ENCODE results near the gene IFT122.

IFT122 gene

DNA sequence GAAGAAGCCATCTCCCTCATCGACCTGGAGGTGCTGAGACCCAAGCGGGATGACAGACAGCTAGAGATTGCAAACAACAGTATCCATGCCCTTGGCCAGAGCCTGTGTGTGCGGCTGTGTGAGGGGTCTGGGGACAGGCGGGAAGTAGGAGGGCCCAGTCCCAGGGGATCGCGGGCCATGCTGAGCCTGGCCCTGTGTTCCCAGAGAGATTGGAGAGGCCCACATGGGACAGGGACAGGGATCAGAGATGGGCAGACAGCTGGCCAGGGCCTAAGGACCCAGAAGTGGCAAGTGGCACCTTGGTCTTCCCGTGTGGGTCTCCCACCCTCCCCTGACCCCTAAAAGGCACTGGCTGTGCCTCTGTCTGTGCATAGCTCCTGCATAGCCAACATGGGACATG lies 77.5 kb downstream of the IFT122 start:
- no peak for DNase-seq (ENCODE audit: low read depth)
- no peak overlapping the region for H3K4me3 ChIP-seq (ENCODE audit: low read length)
- no peak for TF ChIP-seq CTCF (IDR thresholded peaks at IDR 0.05; ENCODE audit: insufficient read depth, low read depth, low read length, missing control alignments)

DNA sequence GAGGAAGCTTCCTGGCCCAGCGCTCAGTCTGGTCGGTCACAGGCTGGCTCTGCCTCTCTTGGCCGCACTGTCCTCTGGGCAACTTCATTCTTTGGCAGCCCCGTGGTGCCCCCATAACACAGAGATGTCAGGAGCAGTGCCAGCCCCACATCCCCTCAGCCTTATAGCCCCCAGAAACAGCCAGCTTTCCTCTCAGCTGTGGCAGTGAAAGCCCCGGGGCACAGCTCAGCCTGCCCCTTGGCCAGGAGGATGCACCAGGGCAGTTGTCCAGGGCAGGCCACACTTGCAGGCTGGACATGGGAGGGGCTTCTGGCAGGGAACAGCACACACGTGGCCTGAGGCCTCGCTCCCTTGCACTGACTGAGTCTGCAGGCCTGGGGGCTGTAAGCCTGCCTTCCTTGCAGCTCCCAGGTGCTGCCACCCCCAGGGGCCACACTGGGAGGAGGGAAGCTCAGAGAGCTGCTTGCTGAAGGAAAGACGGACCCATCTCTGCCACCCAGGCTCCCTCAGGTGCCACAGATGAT lies 78.1 kb downstream of the IFT122 start:
- no peak overlapping the region for H3K4me3 ChIP-seq (ENCODE audit: low read length)
- no peak for DNase-seq (ENCODE audit: low read depth)
- TF ChIP-seq CTCF (IDR thresholded peaks at IDR 0.05; ENCODE audit: insufficient read depth, low read depth, low read length, missing control alignments), result no peak

- TF ChIP-seq CTCF (IDR thresholded peaks at IDR 0.05; ENCODE audit: insufficient read depth, low read depth, low read length, missing control alignments), result no peak
- no peak overlapping the region for H3K4me3 ChIP-seq (ENCODE audit: low read length)
- no peak for DNase-seq (ENCODE audit: low read depth)
Observed at GRCh38 chr3:129518581-129518980, 78.6 kb downstream of the IFT122 start.

GRCh38 chr3:129519449-129519848 lies 79.4 kb downstream of the IFT122 start:
- DNase-seq (ENCODE audit: low read depth), result no peak
- no peak for TF ChIP-seq CTCF (IDR thresholded peaks at IDR 0.05; ENCODE audit: insufficient read depth, low read depth, low read length, missing control alignments)
- H3K4me3 ChIP-seq (ENCODE audit: low read length), result no peak overlapping the region

- DNase-seq (ENCODE audit: low read depth), result no peak
- TF ChIP-seq CTCF (IDR thresholded peaks at IDR 0.05; ENCODE audit: insufficient read depth, low read depth, low read length, missing control alignments), result no peak
- no peak overlapping the region for H3K4me3 ChIP-seq (ENCODE audit: low read length)
Observed at GRCh38 chr3:129519896-129520715, 80.1 kb downstream of the IFT122 start.

GRCh38 chr3:129520960-129521359 lies 80.9 kb downstream of the IFT122 start:
- no peak overlapping the region for H3K4me3 ChIP-seq (ENCODE audit: low read length)
- TF ChIP-seq CTCF (IDR thresholded peaks at IDR 0.05; ENCODE audit: insufficient read depth, low read depth, low read length, missing control alignments), result no peak
- DNase-seq (ENCODE audit: low read depth), result no peak

GRCh38 chr3:129521611-129522010 lies 81.6 kb downstream of the IFT122 start:
- H3K4me3 ChIP-seq (ENCODE audit: low read length), result no peak overlapping the region
- TF ChIP-seq CTCF (IDR thresholded peaks at IDR 0.05; ENCODE audit: insufficient read depth, low read depth, low read length, missing control alignments), result no peak
- DNase-seq (ENCODE audit: low read depth), result no peak

Measured in epithelial cell of esophagus (primary cell).